DOHH2 (cell line): ENCODE measurements around the gene ABHD12B.

ENCODE experiments used
- EZH2phosphoT487 ChIP-seq: fragments of 200-600 bp; sonication (generic); IDR thresholded peaks from 2 replicates; pipeline ENCODE4 v1.6.1; 2017; ENCODE audit warnings: borderline replicate concordance, mild to moderate bottlenecking, antibody characterized with exemption, low read length, moderate library complexity, mixed read lengths
- TF ChIP-seq, protein P1 (sequence below): fragments of 200-600 bp; sonication (generic); IDR thresholded peaks from one replicate; pipeline ENCODE4 v1.5.1; 2014; ENCODE audit warnings: antibody characterized with exemption, mild to moderate bottlenecking, low read depth, low read length; ENCODE audit not compliant: poor library complexity, severe bottlenecking

DNA sequence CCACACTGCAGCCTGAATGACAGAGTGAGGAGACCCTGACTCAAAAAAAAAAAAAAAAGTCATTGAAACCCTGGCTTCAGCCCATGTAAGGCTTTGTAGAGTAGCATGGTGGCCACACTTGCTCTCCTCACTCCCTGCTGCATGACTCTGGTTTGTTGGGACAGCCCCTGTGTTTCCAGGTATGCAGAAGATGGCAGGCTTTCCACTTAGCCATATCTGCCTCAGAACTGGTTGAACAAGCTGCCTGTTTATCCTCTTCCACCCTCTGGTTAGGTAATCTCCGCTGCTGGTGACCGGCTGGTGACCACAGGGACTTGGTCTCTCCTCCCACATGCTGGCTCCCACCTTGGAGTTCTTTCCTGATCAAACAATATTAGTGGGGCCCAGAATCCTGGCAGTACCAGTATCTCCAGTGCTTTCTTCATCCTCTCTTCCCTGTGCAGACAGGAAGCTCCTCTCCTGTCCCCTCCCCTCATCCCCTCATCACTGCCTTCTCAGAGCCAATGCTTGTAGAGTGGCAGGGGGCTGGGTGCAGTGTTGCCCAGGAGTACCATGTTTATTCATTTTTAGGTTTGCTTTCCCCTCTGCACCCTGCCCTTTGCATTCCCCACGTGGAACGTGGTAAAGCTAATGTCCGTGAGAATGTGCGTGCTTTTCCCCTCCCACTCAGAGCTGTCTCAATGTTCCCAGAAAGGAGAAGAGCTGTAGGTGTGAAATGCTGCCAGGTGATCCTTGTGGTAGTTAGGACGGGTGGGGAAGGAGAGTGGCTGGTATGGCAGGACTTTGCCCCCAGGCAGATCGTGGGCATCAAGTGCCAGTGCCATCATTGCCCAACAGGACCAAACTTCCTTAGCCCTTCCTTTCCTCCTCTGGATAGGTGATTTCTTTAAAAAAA, 11.3 kb downstream of the ABHD12B start:
- TF ChIP-seq, protein P1, sequence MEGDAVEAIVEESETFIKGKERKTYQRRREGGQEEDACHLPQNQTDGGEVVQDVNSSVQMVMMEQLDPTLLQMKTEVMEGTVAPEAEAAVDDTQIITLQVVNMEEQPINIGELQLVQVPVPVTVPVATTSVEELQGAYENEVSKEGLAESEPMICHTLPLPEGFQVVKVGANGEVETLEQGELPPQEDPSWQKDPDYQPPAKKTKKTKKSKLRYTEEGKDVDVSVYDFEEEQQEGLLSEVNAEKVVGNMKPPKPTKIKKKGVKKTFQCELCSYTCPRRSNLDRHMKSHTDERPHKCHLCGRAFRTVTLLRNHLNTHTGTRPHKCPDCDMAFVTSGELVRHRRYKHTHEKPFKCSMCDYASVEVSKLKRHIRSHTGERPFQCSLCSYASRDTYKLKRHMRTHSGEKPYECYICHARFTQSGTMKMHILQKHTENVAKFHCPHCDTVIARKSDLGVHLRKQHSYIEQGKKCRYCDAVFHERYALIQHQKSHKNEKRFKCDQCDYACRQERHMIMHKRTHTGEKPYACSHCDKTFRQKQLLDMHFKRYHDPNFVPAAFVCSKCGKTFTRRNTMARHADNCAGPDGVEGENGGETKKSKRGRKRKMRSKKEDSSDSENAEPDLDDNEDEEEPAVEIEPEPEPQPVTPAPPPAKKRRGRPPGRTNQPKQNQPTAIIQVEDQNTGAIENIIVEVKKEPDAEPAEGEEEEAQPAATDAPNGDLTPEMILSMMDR: no peak
- TF ChIP-seq EZH2phosphoT487: no peak
